Epithelial cell of prostate (primary cell): ENCODE data around the gene TRIM33.
"Not testable (repeated sequence)": the region's sequence is repeated elsewhere in the genome, so short reads cannot be mapped to it uniquely, and the experiment has no call there.

Experiments used
- DNase-seq: peaks from one replicate; pipeline ENCODE4 v3.0.0-alpha.2; 2011; ENCODE audit warnings: low read depth, low spot score
- H3K27ac ChIP-seq: fragments of 450-650 bp; 2 replicates; pipeline ENCODE4 v1.5.1; 2017; ENCODE audit warnings: mild to moderate bottlenecking

TRIM33 gene

GRCh38 chr1:114435088-114435715, 75.8 kb downstream of the TRIM33 start:
- DNase-seq = no peak
- no peak overlapping the region for H3K27ac ChIP-seq

GRCh38 chr1:114431026-114431425, 80.0 kb downstream of the TRIM33 start:
- no peak for DNase-seq
- no peak overlapping the region for H3K27ac ChIP-seq

- no peak for DNase-seq
- no peak overlapping the region for H3K27ac ChIP-seq
Observed at GRCh38 chr1:114428083-114428754, 82.8 kb downstream of the TRIM33 start.

- H3K27ac ChIP-seq = no peak overlapping the region
Observed at GRCh38 chr1:114427612-114428011, 83.4 kb downstream of the TRIM33 start.

GRCh38 chr1:114423455-114423854, 87.5 kb downstream of the TRIM33 start:
- no peak overlapping the region for H3K27ac ChIP-seq
- no peak for DNase-seq

More at GRCh38 chr1:114427612-114428011, 83.4 kb downstream of the TRIM33 start:
- DNase-seq = no peak

- not testable (repeated sequence) for DNase-seq, H3K27ac ChIP-seq
Observed at GRCh38 chr1:114418948-114419347, 92.1 kb downstream of the TRIM33 start.

- no peak overlapping the region for H3K27ac ChIP-seq
- DNase-seq = no peak
Observed at GRCh38 chr1:114397601-114398000, 113.4 kb downstream of the TRIM33 start.

- H3K27ac ChIP-seq = no peak overlapping the region
Observed at GRCh38 chr1:114395863-114396262, 115.1 kb downstream of the TRIM33 start.

GRCh38 chr1:114390960-114391359, 120.0 kb downstream of the TRIM33 start:
- no peak for DNase-seq
- H3K27ac ChIP-seq = no peak overlapping the region

More at GRCh38 chr1:114395863-114396262, 115.1 kb downstream of the TRIM33 start:
- DNase-seq = no peak

GRCh38 chr1:114390361-114390760, 120.6 kb downstream of the TRIM33 start:
- DNase-seq = no peak

GRCh38 chr1:114388432-114389003, 122.5 kb downstream of the TRIM33 start:
- no peak overlapping the region for H3K27ac ChIP-seq
- DNase-seq = no peak

More at GRCh38 chr1:114390361-114390760, 120.6 kb downstream of the TRIM33 start:
- no peak overlapping the region for H3K27ac ChIP-seq

- H3K27ac ChIP-seq, DNase-seq: not testable (repeated sequence)
Observed at GRCh38 chr1:114387585-114387984, 123.4 kb downstream of the TRIM33 start.

- H3K27ac ChIP-seq = no peak overlapping the region
- DNase-seq = no peak
Observed at GRCh38 chr1:114387010-114387360, 124.0 kb downstream of the TRIM33 start.

- H3K27ac ChIP-seq = no peak overlapping the region
- no peak for DNase-seq
Observed at GRCh38 chr1:114386129-114387009, 124.6 kb downstream of the TRIM33 start.

- DNase-seq = no peak
- H3K27ac ChIP-seq = no peak overlapping the region
Observed at GRCh38 chr1:114384922-114385321, 126.1 kb downstream of the TRIM33 start.

- no peak for DNase-seq
Observed at GRCh38 chr1:114379987-114380386, 131.0 kb downstream of the TRIM33 start.

GRCh38 chr1:114379358-114379757, 131.6 kb downstream of the TRIM33 start:
- H3K27ac ChIP-seq = no peak overlapping the region
- no peak for DNase-seq

More at GRCh38 chr1:114379987-114380386, 131.0 kb downstream of the TRIM33 start:
- no peak overlapping the region for H3K27ac ChIP-seq

GRCh38 chr1:114377356-114377755, 133.6 kb downstream of the TRIM33 start:
- H3K27ac ChIP-seq = no peak overlapping the region
- DNase-seq = no peak

GRCh38 chr1:114369930-114370329, 141.1 kb downstream of the TRIM33 start:
- no peak overlapping the region for H3K27ac ChIP-seq
- DNase-seq = no peak

- not testable (repeated sequence) for DNase-seq, H3K27ac ChIP-seq
Observed at GRCh38 chr1:114369266-114369919, 141.6 kb downstream of the TRIM33 start.
